ENCODE measurements around the gene VPS39.

Gene VPS39

DNA sequence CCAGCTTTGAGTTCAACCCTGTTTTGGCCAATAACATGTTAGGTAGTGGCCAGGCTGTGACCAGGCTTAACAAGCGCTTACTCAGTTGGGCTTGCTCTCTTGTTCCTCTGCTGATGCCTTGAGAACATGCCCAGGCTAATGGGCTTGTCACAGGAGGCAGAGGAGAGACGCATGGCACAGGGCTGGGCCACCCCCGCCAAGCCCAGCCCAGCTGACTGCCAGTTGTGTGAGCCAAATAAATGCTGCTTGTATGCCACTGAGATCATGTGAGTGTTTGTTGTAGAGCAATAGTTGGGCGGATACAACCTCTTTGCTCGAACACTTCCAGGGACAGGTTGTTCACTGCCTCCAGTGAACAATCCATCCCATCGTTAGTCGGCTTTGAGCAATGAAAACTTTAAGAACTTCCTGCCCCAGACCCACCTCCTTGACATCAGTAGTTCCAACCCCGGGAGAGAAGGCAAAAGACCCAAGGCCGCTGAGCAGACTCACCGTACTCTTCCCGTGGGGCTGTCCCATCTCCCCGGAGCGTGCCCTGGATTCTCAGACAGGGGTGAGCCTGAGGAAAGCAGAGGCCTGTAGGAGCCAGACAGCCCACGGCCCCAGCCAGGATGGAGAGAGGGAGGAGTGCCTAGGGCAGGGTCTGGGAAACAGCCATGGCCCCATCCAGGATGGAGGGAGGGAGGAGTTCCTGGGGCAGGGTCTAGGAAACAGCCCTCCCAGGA is 55.7 kb downstream of the VPS39 start:
- Histone ChIP-seq H4K20me1 (ENCODE audit: insufficient read depth, low read length) (no peaks in the 10 kb centered on the region), H3K36me3 (ENCODE audit: insufficient read depth, low read length) (no peaks in the 10 kb centered on the region), H3K79me2 (ENCODE audit: insufficient read depth, low read length) (no peaks in the 10 kb centered on the region), H2AFZ (ENCODE audit: low read depth, low read length) (no peak overlapping the region), H3K27ac (ENCODE audit: low read length) (no peak overlapping the region), H3K4me1 (ENCODE audit: insufficient read depth, low read length) (no peaks in the 10 kb centered on the region), H3K9me3 (ENCODE audit: insufficient read depth, low read length, severe bottlenecking) (no peaks in the 10 kb centered on the region), H3K4me2 (ENCODE audit: insufficient read depth, low read length) (no peak overlapping the region), H3K27me3 (ENCODE audit: insufficient read depth, low read length, poor library complexity) (no peaks in the 10 kb centered on the region), H3K9ac (ENCODE audit: low read depth, low read length) (no peak overlapping the region), H3K4me3 (ENCODE audit: low read depth in 1 of 2, low read length in 2 of 2) (no peak overlapping the region)
- TF ChIP-seq EZH2 (IDR thresholded peaks at IDR 0.05; ENCODE audit: borderline replicate concordance, low read depth, low read length, severe bottlenecking) (no peak), CTCF (IDR thresholded peaks at IDR 0.05; ENCODE audit: borderline replicate concordance, extremely low read depth, low read length, poor library complexity, severe bottlenecking) (no peak)
- no peak for DNase-seq
- ATAC-seq (ENCODE audit: insufficient read depth, low read depth), result no peak

- no peak for ATAC-seq (ENCODE audit: insufficient read depth, low read depth)
- H3K36me3 ChIP-seq (ENCODE audit: insufficient read depth, low read length), result no peaks in the 10 kb centered on the region
- TF ChIP-seq EZH2 (IDR thresholded peaks at IDR 0.05; ENCODE audit: borderline replicate concordance, low read depth, low read length, severe bottlenecking), result no peak
- no peak for TF ChIP-seq CTCF (IDR thresholded peaks at IDR 0.05; ENCODE audit: borderline replicate concordance, extremely low read depth, low read length, poor library complexity, severe bottlenecking)
- no peak overlapping the region for H2AFZ ChIP-seq (ENCODE audit: low read depth, low read length)
- H3K4me1 ChIP-seq (ENCODE audit: insufficient read depth, low read length), result no peaks in the 10 kb centered on the region
- H4K20me1 ChIP-seq (ENCODE audit: insufficient read depth, low read length), result no peaks in the 10 kb centered on the region
- H3K9ac ChIP-seq (ENCODE audit: low read depth, low read length), result no peak overlapping the region
- H3K27me3 ChIP-seq (ENCODE audit: insufficient read depth, low read length, poor library complexity), result no peaks in the 10 kb centered on the region
- DNase-seq, result no peak
- no peaks in the 10 kb centered on the region for H3K9me3 ChIP-seq (ENCODE audit: insufficient read depth, low read length, severe bottlenecking)
- H3K4me3 ChIP-seq (ENCODE audit: low read depth in 1 of 2, low read length in 2 of 2), result no peak overlapping the region
- H3K79me2 ChIP-seq (ENCODE audit: insufficient read depth, low read length), result no peaks in the 10 kb centered on the region
- H3K27ac ChIP-seq (ENCODE audit: low read length), result no peak overlapping the region
- H3K4me2 ChIP-seq (ENCODE audit: insufficient read depth, low read length), result no peak overlapping the region
Measured at GRCh38 chr15:42151736-42152135, 56.4 kb downstream of the VPS39 start.

- Histone ChIP-seq H2AFZ (ENCODE audit: low read depth, low read length) (no peak overlapping the region), H3K36me3 (ENCODE audit: insufficient read depth, low read length) (no peaks in the 10 kb centered on the region), H4K20me1 (ENCODE audit: insufficient read depth, low read length) (no peaks in the 10 kb centered on the region), H3K9me3 (ENCODE audit: insufficient read depth, low read length, severe bottlenecking) (no peaks in the 10 kb centered on the region), H3K27ac (ENCODE audit: low read length) (no peak overlapping the region), H3K79me2 (ENCODE audit: insufficient read depth, low read length) (no peaks in the 10 kb centered on the region), H3K27me3 (ENCODE audit: insufficient read depth, low read length, poor library complexity) (no peaks in the 10 kb centered on the region), H3K4me1 (ENCODE audit: insufficient read depth, low read length) (no peaks in the 10 kb centered on the region), H3K4me3 (ENCODE audit: low read depth in 1 of 2, low read length in 2 of 2) (no peak overlapping the region), H3K9ac (ENCODE audit: low read depth, low read length) (no peak overlapping the region), H3K4me2 (ENCODE audit: insufficient read depth, low read length) (no peak overlapping the region)
- TF ChIP-seq CTCF (IDR thresholded peaks at IDR 0.05; ENCODE audit: borderline replicate concordance, extremely low read depth, low read length, poor library complexity, severe bottlenecking), result no peak
- TF ChIP-seq EZH2 (IDR thresholded peaks at IDR 0.05; ENCODE audit: borderline replicate concordance, low read depth, low read length, severe bottlenecking), result no peak
- DNase-seq (no peak), ATAC-seq (ENCODE audit: insufficient read depth, low read depth) (no peak)
Measured at GRCh38 chr15:42151141-42151561, 57.0 kb downstream of the VPS39 start.

All from DND-41 (cell line).